ENCODE measurements around the gene GJA3.

The GJA3 gene

DNA sequence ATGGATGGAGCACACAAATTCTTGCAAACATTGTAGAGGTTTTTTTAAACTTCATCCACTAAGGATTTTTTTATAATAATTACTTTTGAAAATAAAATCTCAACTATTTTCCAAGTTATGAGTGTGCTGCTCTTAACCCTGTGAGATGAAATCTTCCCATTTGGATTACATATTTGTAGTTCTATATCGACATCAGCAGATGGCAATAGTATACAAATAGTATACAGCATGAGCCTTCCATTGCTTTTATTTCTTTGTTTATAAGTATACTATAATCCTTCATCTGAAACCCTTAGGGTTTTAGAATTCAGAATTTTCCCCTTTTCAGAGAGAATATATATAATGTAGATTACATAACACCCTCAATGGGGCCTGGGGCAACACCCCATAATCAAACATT is 70.5 kb downstream of the GJA3 start:
- no peak for DNase-seq (ENCODE audit: low read depth in 2 of 2, low spot score in 1 of 2)

All from stimulated activated CD8-positive, alpha-beta memory T cell treated with anti-CD3 and anti-CD28 coated beads, Interleukin-4, amount 100 ng/mL, for 4 hours (primary cell).